ENCODE measurements around the gene SEC22A.
A peak's percentile ranks its signal among the peaks of the same experiment; 100 is the strongest.

SEC22A gene

DNA sequence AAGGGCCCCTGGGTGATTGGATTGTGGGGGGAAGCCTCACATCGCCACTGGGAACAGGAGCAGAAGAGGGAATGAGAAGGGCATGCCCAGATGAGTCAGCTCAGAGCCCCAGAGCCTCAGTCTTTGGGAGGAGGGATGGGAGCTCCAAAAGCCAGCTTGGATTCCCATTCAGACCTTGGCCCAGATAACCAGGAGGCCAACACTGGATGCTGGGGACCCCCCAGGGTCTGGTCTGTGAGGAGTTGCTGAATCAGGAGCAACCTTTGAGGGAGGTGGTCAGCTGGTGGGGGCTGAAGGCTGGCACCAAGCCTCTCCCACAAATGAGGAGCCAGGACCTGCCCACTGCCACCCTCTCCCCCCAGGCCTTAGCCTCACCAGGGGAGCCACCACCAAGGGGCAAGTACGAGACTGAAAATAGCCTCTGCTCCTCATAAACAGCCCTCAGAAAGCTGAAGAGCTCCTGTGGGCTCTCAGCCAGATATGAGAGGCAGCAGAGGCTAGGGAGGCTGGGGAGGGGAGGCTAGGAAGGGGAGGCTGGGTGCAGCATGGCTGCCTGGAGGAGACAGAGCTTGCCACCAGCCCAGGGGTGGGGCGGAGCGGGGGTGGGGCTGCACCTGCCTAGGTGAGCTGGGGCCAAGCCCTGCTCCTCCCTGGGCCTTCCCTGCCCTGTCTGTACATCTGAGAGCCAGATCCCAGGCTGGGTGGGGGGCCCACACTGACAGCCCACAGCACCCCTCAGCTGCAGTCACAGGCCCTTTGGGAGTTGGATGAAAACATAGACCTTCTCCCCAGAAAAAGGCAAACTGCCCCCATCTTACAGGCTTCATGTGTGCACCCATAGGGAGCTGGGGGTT, 99.8 kb downstream of the SEC22A start:
- no peak overlapping the region for H2BK12ac ChIP-seq (ENCODE audit: low read length)
- no peak overlapping the region for H3K9ac ChIP-seq (ENCODE audit: low read depth, low read length, poor library complexity)
- H3K4ac ChIP-seq (ENCODE audit: low read length): no peak overlapping the region
- no peak overlapping the region for H3K4me2 ChIP-seq (ENCODE audit: insufficient read depth, low read length, poor library complexity, severe bottlenecking)
- WGBS, 2 donors (ENCODE audit: extremely low coverage in 2 of 2, insufficient read length in 2 of 2, insufficient replicate concordance in 1 of 2): no CpG with 5 or more reads among the region's 4 CpGs
- DNase-seq (ENCODE audit: low spot score): no peak
- H3K18ac ChIP-seq (ENCODE audit: low read length): no peak overlapping the region
- H3K4me3 ChIP-seq (ENCODE audit: low read length in 2 of 2): no peak overlapping the region
- peaks cover 0 to 22% (median 0%) of the 10 kb centered on the region in 3 experiments for H3K27me3 ChIP-seq (ENCODE audit: control insufficient read depth in 3 of 3, insufficient read depth in 3 of 3, low read depth in 1 of 3, low read length in 3 of 3)
- H2BK120ac ChIP-seq (ENCODE audit: low read depth, low read length): no peak overlapping the region
- H3K23ac ChIP-seq (ENCODE audit: low read depth, low read length, poor library complexity): no peak overlapping the region
- H2AFZ ChIP-seq (ENCODE audit: low read length): no peak overlapping the region
- H4K8ac ChIP-seq (ENCODE audit: low read depth, low read length): no peak overlapping the region
- H3K27ac ChIP-seq (replicated peaks; ENCODE audit: low read length): no peak overlapping the region
- H2AK5ac ChIP-seq (ENCODE audit: low read depth, low read length): no peak overlapping the region
- H2BK15ac ChIP-seq (ENCODE audit: low read length): no peak overlapping the region
- H3K4me1 ChIP-seq (ENCODE audit: control insufficient read depth in 2 of 2, insufficient read depth in 1 of 2, low read depth in 1 of 2, low read length in 2 of 2): no peaks in the 10 kb centered on the region
- no peaks in the 10 kb centered on the region for H3K79me1 ChIP-seq (ENCODE audit: low read depth, low read length)
- no peak overlapping the region for H4K91ac ChIP-seq (ENCODE audit: low read depth, low read length, poor library complexity)
- H3K14ac ChIP-seq (ENCODE audit: low read length): no peak overlapping the region
- no peak overlapping the region for H2BK5ac ChIP-seq (ENCODE audit: low read length)
- peaks cover 0 to 2% of the 10 kb centered on the region in 2 donors for H3K9me3 ChIP-seq (replicated peaks in 1 of 2; ENCODE audit: control insufficient read depth in 2 of 2, insufficient read depth in 1 of 2, low read depth in 1 of 2, low read length in 2 of 2)
- H3K36me3 ChIP-seq (replicated peaks in 1 of 2; ENCODE audit: control insufficient read depth in 2 of 2, insufficient read depth in 2 of 2, low read length in 2 of 2): no peaks in the 10 kb centered on the region

DNA sequence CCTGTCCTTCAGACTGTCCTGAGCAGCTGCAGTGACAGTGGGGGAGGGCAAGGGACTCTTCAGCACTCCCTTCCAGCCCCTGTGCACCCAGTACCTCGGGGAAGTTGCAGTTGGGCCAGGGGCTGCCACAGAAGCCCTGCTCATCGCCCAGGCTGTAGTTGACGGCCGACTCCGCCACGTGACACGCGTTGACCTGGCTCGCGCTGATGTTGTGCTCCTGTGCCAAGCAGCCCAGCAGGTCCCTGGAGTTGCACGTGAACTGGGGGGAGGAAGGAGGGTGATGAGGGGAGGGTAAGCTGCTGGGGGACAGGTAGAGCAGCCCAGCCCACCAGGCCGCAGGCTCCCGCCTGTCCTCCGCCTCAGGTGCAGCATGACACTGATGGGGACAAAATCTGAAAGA, 101.2 kb downstream of the SEC22A start:
- no peak overlapping the region for H4K8ac ChIP-seq (ENCODE audit: low read depth, low read length)
- no peak overlapping the region for H3K4ac ChIP-seq (ENCODE audit: low read length)
- no peak overlapping the region for H3K9ac ChIP-seq (ENCODE audit: low read depth, low read length, poor library complexity)
- peak overlapping the region; percentile 73 for H3K14ac ChIP-seq (ENCODE audit: low read length)
- H3K36me3 ChIP-seq (replicated peaks in 1 of 2; ENCODE audit: control insufficient read depth in 2 of 2, insufficient read depth in 2 of 2, low read length in 2 of 2): no peaks in the 10 kb centered on the region
- peaks cover 0 to 2% of the 10 kb centered on the region in 2 donors for H3K9me3 ChIP-seq (replicated peaks in 1 of 2; ENCODE audit: control insufficient read depth in 2 of 2, insufficient read depth in 1 of 2, low read depth in 1 of 2, low read length in 2 of 2)
- peaks cover 0 to 22% (median 0%) of the 10 kb centered on the region in 3 experiments for H3K27me3 ChIP-seq (ENCODE audit: control insufficient read depth in 3 of 3, insufficient read depth in 3 of 3, low read depth in 1 of 3, low read length in 3 of 3)
- H3K4me2 ChIP-seq (ENCODE audit: insufficient read depth, low read length, poor library complexity, severe bottlenecking): no peak overlapping the region
- peak overlapping the region; percentile 62 for H3K18ac ChIP-seq (ENCODE audit: low read length)
- H3K23ac ChIP-seq (ENCODE audit: low read depth, low read length, poor library complexity): peak overlapping the region; percentile 69
- no peak overlapping the region for H2BK120ac ChIP-seq (ENCODE audit: low read depth, low read length)
- H2AFZ ChIP-seq (ENCODE audit: low read length): no peak overlapping the region
- H3K4me3 ChIP-seq (ENCODE audit: low read length in 2 of 2): no peak overlapping the region
- H2BK15ac ChIP-seq (ENCODE audit: low read length): no peak overlapping the region
- no peak overlapping the region for H2BK5ac ChIP-seq (ENCODE audit: low read length)
- H3K4me1 ChIP-seq (ENCODE audit: control insufficient read depth in 2 of 2, insufficient read depth in 1 of 2, low read depth in 1 of 2, low read length in 2 of 2): no peaks in the 10 kb centered on the region
- H2BK12ac ChIP-seq (ENCODE audit: low read length): no peak overlapping the region
- no peak overlapping the region for H3K27ac ChIP-seq (replicated peaks; ENCODE audit: low read length)
- no peak overlapping the region for H4K91ac ChIP-seq (ENCODE audit: low read depth, low read length, poor library complexity)
- H2AK5ac ChIP-seq (ENCODE audit: low read depth, low read length): no peak overlapping the region
- no peak for DNase-seq (ENCODE audit: low spot score)
- no CpG with 5 or more reads among the region's 14 CpGs for WGBS, 2 donors (ENCODE audit: extremely low coverage in 2 of 2, insufficient read length in 2 of 2, insufficient replicate concordance in 1 of 2)
- no peaks in the 10 kb centered on the region for H3K79me1 ChIP-seq (ENCODE audit: low read depth, low read length)

DNA sequence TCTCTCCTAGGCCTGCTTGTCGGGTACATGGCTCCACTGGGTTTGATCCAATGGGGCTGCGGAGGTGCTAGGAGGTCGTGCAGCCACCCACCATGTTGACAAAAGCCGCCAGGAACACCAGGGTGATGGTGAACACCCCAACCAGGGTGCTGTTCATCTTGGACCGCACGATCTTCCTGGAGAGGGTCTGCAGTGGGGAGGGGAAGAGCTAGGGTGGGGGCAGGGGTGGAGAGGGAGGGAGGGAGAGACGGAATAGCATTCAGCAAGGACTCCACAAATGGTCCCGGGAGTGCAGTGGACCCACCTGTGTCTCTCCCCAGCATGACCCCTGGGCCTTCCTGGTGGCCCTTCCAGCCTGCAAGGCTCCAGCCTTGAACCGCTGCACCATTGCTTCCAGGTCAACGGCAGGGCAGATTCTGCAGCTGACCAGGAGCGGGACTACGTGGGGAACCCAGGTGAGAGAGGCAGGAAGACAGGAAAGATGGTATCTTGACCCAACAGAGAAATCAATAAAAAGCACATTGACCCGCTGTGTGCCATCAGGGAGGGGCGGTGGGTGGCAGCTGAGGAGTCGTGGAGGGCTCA, 102.3 kb downstream of the SEC22A start:
- H3K23ac ChIP-seq (ENCODE audit: low read depth, low read length, poor library complexity): peak overlapping the region; percentile 50
- H3K36me3 ChIP-seq (replicated peaks in 1 of 2; ENCODE audit: control insufficient read depth in 2 of 2, insufficient read depth in 2 of 2, low read length in 2 of 2): no peaks in the 10 kb centered on the region
- no peaks in the 10 kb centered on the region for H3K79me1 ChIP-seq (ENCODE audit: low read depth, low read length)
- no peaks in the 10 kb centered on the region for H3K4me1 ChIP-seq (ENCODE audit: control insufficient read depth in 2 of 2, insufficient read depth in 1 of 2, low read depth in 1 of 2, low read length in 2 of 2)
- H2BK12ac ChIP-seq (ENCODE audit: low read length): no peak overlapping the region
- H3K4me3 ChIP-seq (ENCODE audit: low read length in 2 of 2): no peak overlapping the region
- H2BK120ac ChIP-seq (ENCODE audit: low read depth, low read length): no peak overlapping the region
- no CpG with 5 or more reads among the region's 15 CpGs for WGBS, 2 donors (ENCODE audit: extremely low coverage in 2 of 2, insufficient read length in 2 of 2, insufficient replicate concordance in 1 of 2)
- no peak overlapping the region for H2BK15ac ChIP-seq (ENCODE audit: low read length)
- H4K8ac ChIP-seq (ENCODE audit: low read depth, low read length): peak overlapping the region; percentile 24
- peaks cover 0 to 2% of the 10 kb centered on the region in 2 donors for H3K9me3 ChIP-seq (replicated peaks in 1 of 2; ENCODE audit: control insufficient read depth in 2 of 2, insufficient read depth in 1 of 2, low read depth in 1 of 2, low read length in 2 of 2)
- no peak overlapping the region for H2AK5ac ChIP-seq (ENCODE audit: low read depth, low read length)
- DNase-seq (ENCODE audit: low spot score): no peak
- H2AFZ ChIP-seq (ENCODE audit: low read length): no peak overlapping the region
- H3K9ac ChIP-seq (ENCODE audit: low read depth, low read length, poor library complexity): no peak overlapping the region
- H4K91ac ChIP-seq (ENCODE audit: low read depth, low read length, poor library complexity): no peak overlapping the region
- peaks cover 0 to 17% (median 0%) of the 10 kb centered on the region in 3 experiments for H3K27me3 ChIP-seq (ENCODE audit: control insufficient read depth in 3 of 3, insufficient read depth in 3 of 3, low read depth in 1 of 3, low read length in 3 of 3)
- H2BK5ac ChIP-seq (ENCODE audit: low read length): no peak overlapping the region
- H3K4me2 ChIP-seq (ENCODE audit: insufficient read depth, low read length, poor library complexity, severe bottlenecking): no peak overlapping the region
- no peak overlapping the region for H3K18ac ChIP-seq (ENCODE audit: low read length)
- H3K14ac ChIP-seq (ENCODE audit: low read length): no peak overlapping the region
- H3K4ac ChIP-seq (ENCODE audit: low read length): no peak overlapping the region
- H3K27ac ChIP-seq (replicated peaks; ENCODE audit: low read length): no peak overlapping the region

DNA sequence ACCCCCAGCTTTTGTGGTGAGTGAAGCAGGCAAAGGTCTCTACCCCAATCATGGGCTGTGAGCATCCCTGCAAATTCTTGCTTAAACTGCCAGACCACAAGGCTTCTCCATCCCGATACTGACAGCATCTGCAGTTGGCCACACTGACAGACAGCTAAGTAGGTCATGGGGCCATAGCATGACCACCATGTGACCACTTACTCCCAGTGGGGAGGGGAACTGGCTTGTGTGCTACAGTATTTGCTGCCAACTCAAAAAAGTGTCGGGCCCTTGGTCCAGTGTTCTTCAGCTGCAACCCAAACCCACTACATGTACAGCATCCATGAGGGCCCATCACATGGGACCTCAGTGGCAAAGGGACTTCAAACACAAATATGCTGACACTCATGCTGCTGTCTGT, 103.4 kb downstream of the SEC22A start:
- H2BK12ac ChIP-seq (ENCODE audit: low read length): no peak overlapping the region
- no peak overlapping the region for H2BK120ac ChIP-seq (ENCODE audit: low read depth, low read length)
- H3K79me1 ChIP-seq (ENCODE audit: low read depth, low read length): no peaks in the 10 kb centered on the region
- no peak overlapping the region for H3K27ac ChIP-seq (replicated peaks; ENCODE audit: low read length)
- no peak overlapping the region for H2BK5ac ChIP-seq (ENCODE audit: low read length)
- no peak overlapping the region for H2AFZ ChIP-seq (ENCODE audit: low read length)
- H3K4me1 ChIP-seq (ENCODE audit: control insufficient read depth in 2 of 2, insufficient read depth in 1 of 2, low read depth in 1 of 2, low read length in 2 of 2): no peaks in the 10 kb centered on the region
- H3K4me3 ChIP-seq (ENCODE audit: low read length in 2 of 2): no peak overlapping the region
- no peak overlapping the region for H4K91ac ChIP-seq (ENCODE audit: low read depth, low read length, poor library complexity)
- peaks cover 0 to 2% of the 10 kb centered on the region in 2 donors for H3K9me3 ChIP-seq (replicated peaks in 1 of 2; ENCODE audit: control insufficient read depth in 2 of 2, insufficient read depth in 1 of 2, low read depth in 1 of 2, low read length in 2 of 2)
- peak overlapping the region; percentile 29 for H3K18ac ChIP-seq (ENCODE audit: low read length)
- no peak for DNase-seq (ENCODE audit: low spot score)
- no CpG with 5 or more reads among the region's 2 CpGs for WGBS, 2 donors (ENCODE audit: extremely low coverage in 2 of 2, insufficient read length in 2 of 2, insufficient replicate concordance in 1 of 2)
- H3K4ac ChIP-seq (ENCODE audit: low read length): no peak overlapping the region
- no peak overlapping the region for H3K9ac ChIP-seq (ENCODE audit: low read depth, low read length, poor library complexity)
- H3K4me2 ChIP-seq (ENCODE audit: insufficient read depth, low read length, poor library complexity, severe bottlenecking): no peak overlapping the region
- no peak overlapping the region for H2BK15ac ChIP-seq (ENCODE audit: low read length)
- peaks cover 0 to 16% (median 0%) of the 10 kb centered on the region in 3 experiments for H3K27me3 ChIP-seq (ENCODE audit: control insufficient read depth in 3 of 3, insufficient read depth in 3 of 3, low read depth in 1 of 3, low read length in 3 of 3)
- no peak overlapping the region for H4K8ac ChIP-seq (ENCODE audit: low read depth, low read length)
- H3K23ac ChIP-seq (ENCODE audit: low read depth, low read length, poor library complexity): no peak overlapping the region
- no peak overlapping the region for H2AK5ac ChIP-seq (ENCODE audit: low read depth, low read length)
- no peaks in the 10 kb centered on the region for H3K36me3 ChIP-seq (replicated peaks in 1 of 2; ENCODE audit: control insufficient read depth in 2 of 2, insufficient read depth in 2 of 2, low read length in 2 of 2)
- H3K14ac ChIP-seq (ENCODE audit: low read length): no peak overlapping the region
